Spleen (tissue), 7 donors: Measurements from ENCODE around the gene IAPP.

Experiments
- CTCF ChIP-seq, 11 experiments: fragments of 200-600 bp in 7 of 11; fragments of 450-650 bp in 4 of 11; sonication (generic) in 4 of 11; IDR thresholded peaks in 8 of 11; conservative IDR thresholded peaks in 3 of 11; 1 replicate in 7 of 11; 2 replicates in 4 of 11; pipeline versions ENCODE4 v1.4.0 to v1.8.0; 2016 to 2021; ENCODE audit warnings: antibody characterized with exemption in 11 of 11, inconsistent platforms in 4 of 11, mild to moderate bottlenecking in 1 of 11
- POLR2A ChIP-seq, 3 donors: fragments of 450-650 bp; IDR thresholded peaks; one replicate each; pipeline ENCODE4 v1.5.1; 2017; ENCODE audit warnings: antibody characterized with exemption in 3 of 3, mild to moderate bottlenecking in 1 of 3
- POLR2AphosphoS5 ChIP-seq, 3 donors: sonication (generic); formaldehyde crosslinking; IDR thresholded peaks; one replicate each; pipeline ENCODE4 v1.5.1; 2017; ENCODE audit warnings: antibody characterized with exemption in 3 of 3
- donor health status: DM: no; HTN: no; CAD: no; lungs with moderate emphysema.
- donor health status: DM: no; HTN: no; CAD: no.
- donor health status: DM: no; HTN: no; CAD: no.

- TF ChIP-seq CTCF (IDR thresholded peaks at IDR 0.05 in 8 of 11, conservative IDR thresholded peaks at IDR 0.05 in 3 of 11) (no peak), POLR2AphosphoS5 (IDR thresholded peaks at IDR 0.05) (no peak), POLR2A (IDR thresholded peaks at IDR 0.05) (no peak)
These were observed 37.9 kb upstream of the IAPP start, which contains the start of gene SLCO1A2 for GRCh38 chr12:21334771-21335325.
